Measurements from ENCODE around the gene SUPT5H. TPM values are rescaled to one million over a fixed set of nuclear protein-coding genes. Genes with fewer than 3 reads are reported as not detected.

SUPT5H gene
- total RNA-seq, 1 donor from 2014 or later = 126 TPM

DNA sequence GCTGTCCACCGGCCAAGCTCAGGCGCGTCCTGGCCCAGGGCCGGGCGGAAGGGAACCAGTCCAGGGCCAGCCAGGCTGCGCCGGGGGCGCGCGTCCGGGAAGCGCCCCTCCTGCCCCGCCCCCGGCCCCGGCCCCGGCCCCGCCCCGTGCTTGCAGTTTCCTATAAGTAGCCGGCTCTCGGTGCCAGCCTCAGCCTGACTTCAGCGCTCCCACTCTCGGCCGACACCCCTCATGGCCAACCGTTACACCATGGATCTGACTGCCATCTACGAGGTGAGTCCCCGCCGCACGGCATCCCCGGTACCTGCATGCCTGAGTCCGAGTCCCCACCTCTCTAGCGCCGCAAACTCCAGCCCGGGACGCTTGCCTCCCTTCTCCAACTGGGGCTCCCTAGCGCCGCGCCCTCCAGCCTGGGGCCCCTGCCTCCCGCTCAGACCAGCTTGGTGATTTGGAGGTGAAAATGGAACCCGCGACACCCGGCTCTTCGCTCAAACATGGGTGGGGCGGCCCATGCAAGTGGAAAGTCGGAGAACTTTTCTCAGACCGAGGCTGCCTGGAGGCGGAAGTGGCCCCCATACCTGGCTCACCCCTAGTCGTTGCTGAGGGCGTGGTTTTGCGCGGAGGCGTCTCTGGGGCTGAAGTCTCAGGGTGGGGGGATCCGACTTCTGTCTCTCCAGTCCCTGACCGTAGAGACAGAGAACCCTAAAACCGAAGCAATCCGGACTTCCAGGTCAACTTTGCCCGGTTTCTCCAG lies 38.5 kb upstream of the SUPT5H start, which contains the start of gene ZFP36:
Gene ZFP36 (plus strand): TSS at position 192 of the 754 bp plus-strand sequence. CDS start 58 bp downstream, at position 250.
- no peak for DNase-seq (ENCODE audit: low read depth)
- peak within 1 kb of the TSS; percentile 80 for H3K4me3 ChIP-seq (ENCODE audit: low read depth, low read length)
- TF ChIP-seq, protein P1, sequence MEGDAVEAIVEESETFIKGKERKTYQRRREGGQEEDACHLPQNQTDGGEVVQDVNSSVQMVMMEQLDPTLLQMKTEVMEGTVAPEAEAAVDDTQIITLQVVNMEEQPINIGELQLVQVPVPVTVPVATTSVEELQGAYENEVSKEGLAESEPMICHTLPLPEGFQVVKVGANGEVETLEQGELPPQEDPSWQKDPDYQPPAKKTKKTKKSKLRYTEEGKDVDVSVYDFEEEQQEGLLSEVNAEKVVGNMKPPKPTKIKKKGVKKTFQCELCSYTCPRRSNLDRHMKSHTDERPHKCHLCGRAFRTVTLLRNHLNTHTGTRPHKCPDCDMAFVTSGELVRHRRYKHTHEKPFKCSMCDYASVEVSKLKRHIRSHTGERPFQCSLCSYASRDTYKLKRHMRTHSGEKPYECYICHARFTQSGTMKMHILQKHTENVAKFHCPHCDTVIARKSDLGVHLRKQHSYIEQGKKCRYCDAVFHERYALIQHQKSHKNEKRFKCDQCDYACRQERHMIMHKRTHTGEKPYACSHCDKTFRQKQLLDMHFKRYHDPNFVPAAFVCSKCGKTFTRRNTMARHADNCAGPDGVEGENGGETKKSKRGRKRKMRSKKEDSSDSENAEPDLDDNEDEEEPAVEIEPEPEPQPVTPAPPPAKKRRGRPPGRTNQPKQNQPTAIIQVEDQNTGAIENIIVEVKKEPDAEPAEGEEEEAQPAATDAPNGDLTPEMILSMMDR (conservative IDR thresholded peaks at IDR 0.05; ENCODE audit: low read depth, low read length) = no peak

DNA sequence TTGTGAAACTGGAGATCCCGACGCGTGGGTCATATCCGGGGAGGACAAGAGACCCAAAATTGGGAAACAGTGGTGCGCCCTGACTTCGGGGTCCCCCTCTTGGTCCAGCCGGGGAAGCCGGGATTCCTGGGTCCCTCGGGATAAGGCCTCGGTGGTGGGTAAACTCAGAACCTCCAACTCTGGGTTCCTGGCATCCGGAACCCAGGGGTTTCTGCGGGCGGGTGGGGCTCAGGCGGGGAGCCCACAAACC lies 38.0 kb upstream of the SUPT5H start:
- peak overlapping the region; percentile 80 for H3K4me3 ChIP-seq (ENCODE audit: low read depth, low read length)
- no peak for DNase-seq (ENCODE audit: low read depth)
- TF ChIP-seq, protein P1 (conservative IDR thresholded peaks at IDR 0.05; ENCODE audit: low read depth, low read length) = no peak

DNA sequence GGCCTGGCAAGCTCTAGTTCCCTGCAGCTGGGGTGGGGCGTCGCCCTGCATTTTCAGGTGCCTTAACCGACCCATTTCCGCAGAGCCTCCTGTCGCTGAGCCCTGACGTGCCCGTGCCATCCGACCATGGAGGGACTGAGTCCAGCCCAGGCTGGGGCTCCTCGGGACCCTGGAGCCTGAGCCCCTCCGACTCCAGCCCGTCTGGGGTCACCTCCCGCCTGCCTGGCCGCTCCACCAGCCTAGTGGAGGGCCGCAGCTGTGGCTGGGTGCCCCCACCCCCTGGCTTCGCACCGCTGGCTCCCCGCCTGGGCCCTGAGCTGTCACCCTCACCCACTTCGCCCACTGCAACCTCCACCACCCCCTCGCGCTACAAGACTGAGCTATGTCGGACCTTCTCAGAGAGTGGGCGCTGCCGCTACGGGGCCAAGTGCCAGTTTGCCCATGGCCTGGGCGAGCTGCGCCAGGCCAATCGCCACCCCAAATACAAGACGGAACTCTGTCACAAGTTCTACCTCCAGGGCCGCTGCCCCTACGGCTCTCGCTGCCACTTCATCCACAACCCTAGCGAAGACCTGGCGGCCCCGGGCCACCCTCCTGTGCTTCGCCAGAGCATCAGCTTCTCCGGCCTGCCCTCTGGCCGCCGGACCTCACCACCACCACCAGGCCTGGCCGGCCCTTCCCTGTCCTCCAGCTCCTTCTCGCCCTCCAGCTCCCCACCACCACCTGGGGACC lies 37.6 kb upstream of the SUPT5H start:
- no peak for DNase-seq (ENCODE audit: low read depth)
- TF ChIP-seq, protein P1 (conservative IDR thresholded peaks at IDR 0.05; ENCODE audit: low read depth, low read length) = no peak
- peak overlapping the region; percentile 80 for H3K4me3 ChIP-seq (ENCODE audit: low read depth, low read length)

DNA sequence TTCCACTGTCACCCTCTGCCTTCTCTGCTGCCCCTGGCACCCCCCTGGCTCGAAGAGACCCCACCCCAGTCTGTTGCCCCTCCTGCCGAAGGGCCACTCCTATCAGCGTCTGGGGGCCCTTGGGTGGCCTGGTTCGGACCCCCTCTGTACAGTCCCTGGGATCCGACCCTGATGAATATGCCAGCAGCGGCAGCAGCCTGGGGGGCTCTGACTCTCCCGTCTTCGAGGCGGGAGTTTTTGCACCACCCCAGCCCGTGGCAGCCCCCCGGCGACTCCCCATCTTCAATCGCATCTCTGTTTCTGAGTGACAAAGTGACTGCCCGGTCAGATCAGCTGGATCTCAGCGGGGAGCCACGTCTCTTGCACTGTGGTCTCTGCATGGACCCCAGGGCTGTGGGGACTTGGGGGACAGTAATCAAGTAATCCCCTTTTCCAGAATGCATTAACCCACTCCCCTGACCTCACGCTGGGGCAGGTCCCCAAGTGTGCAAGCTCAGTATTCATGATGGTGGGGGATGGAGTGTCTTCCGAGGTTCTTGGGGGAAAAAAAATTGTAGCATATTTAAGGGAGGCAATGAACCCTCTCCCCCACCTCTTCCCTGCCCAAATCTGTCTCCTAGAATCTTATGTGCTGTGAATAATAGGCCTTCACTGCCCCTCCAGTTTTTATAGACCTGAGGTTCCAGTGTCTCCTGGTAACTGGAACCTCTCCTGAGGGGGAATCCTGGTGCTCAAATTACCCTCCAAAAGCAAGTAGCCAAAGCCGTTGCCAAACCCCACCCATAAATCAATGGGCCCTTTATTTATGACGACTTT lies 36.8 kb upstream of the SUPT5H start:
- DNase-seq (ENCODE audit: low read depth) = no peak
- peak overlapping the region; percentile 80 for H3K4me3 ChIP-seq (ENCODE audit: low read depth, low read length)

DNA sequence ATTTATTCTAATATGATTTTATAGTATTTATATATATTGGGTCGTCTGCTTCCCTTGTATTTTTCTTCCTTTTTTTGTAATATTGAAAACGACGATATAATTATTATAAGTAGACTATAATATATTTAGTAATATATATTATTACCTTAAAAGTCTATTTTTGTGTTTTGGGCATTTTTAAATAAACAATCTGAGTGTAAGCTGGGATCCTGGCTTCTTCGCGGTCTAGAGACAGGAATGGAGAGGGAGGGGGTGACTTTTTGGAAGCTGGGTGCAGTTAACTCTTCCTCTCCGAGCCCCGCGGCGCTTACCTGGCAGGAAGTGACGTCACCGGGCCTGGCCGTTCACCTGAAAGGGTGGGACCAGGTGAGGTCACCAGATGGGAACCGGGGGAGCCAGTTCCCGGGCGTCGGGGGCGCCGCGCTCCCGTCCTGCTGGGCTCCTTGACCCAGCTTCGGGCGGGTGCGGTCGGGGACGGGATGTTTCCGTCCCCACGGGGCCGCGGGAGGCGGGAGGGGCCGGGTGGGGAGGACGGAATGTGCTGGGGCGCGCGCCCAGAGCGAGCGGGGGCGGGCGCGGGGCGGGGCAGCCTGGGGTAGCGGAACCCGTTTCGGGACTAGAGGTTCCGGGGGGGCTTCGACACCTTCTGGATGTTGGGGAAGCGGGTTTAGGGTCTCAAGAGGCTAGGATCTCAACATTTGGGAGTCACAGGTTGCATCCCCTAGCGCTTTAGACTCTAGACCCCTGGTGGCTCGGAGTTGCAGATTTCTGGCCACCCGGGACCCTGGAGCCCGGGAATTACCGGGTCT lies 36.0 kb upstream of the SUPT5H start:
- no peak for DNase-seq (ENCODE audit: low read depth)
- peak overlapping the region; percentile 80 for H3K4me3 ChIP-seq (ENCODE audit: low read depth, low read length)
- TF ChIP-seq, protein P1 (conservative IDR thresholded peaks at IDR 0.05; ENCODE audit: low read depth, low read length) = no peak

More for the DNA sequence above, 36.8 kb upstream of the SUPT5H start:
- TF ChIP-seq, protein P1 (conservative IDR thresholded peaks at IDR 0.05; ENCODE audit: low read depth, low read length) = no peak
